Fibroblast of peridontal ligament (primary cell): ENCODE measurements around the gene C11orf58.

Experiments
- DNase-seq: peaks from one replicate; pipeline ENCODE4 v3.0.0-alpha.2; 2010; ENCODE audit errors: extremely low read depth

Gene C11orf58

DNA sequence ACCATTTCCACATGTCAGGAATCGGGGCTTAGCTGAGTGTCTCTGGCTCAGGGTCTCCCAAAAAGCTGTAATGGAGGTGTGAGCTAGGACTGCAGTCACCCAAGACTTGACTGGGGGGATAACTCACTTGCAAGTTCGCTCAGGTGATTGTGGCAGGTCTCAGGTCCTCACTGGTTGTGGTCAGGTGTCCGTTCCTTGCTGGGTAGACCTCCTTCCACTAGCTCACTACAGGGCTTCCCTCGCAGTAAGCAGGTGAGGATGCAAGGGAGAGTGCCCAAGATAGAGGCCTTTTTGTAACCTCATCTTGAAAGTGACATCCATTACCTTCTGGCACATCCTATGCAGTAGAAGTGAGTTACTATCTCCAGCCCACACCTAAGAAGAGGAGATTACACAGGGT is 29.5 kb downstream of the C11orf58 start:
- DNase-seq: no peak

DNA sequence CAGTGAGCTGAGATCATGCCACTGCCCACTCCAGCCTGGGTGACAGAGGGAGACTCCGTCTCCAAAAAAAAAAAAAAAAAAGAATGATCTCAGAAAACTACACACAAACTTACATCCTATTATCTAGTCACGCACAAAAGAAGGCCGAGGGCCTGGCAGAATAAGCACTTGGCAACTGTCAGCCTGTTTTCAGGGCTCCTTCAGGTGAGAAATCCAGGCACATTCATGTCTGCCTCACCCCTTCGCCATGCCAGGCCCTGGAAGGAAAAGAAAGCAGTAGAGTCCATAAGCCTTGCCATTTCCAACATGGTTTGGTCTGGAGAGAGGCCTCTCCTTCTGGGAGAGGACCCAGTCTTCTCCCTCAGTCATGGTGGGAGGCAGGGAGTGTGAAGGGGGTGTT is 30.9 kb downstream of the C11orf58 start:
- DNase-seq: no peak

DNA sequence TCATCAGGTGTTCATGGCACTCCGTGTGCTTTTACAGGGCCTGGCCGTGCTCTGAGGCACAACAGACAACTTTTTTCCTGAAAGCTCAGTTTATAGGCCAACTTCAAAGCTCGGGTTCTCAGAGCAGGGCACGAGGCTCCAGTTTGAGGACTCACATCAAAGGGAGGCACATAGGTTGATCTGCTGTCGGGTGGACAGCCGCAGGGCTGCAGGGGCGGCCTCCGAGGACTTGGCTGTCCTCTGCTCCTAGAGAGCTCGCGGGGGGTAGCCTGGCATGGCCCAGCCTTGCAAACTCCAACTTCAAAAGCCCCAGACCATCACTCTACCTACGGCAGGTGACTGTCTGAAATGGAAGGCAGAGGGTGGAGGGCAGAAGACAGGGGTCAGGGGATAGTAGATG is 31.6 kb downstream of the C11orf58 start:
- no peak for DNase-seq

DNA sequence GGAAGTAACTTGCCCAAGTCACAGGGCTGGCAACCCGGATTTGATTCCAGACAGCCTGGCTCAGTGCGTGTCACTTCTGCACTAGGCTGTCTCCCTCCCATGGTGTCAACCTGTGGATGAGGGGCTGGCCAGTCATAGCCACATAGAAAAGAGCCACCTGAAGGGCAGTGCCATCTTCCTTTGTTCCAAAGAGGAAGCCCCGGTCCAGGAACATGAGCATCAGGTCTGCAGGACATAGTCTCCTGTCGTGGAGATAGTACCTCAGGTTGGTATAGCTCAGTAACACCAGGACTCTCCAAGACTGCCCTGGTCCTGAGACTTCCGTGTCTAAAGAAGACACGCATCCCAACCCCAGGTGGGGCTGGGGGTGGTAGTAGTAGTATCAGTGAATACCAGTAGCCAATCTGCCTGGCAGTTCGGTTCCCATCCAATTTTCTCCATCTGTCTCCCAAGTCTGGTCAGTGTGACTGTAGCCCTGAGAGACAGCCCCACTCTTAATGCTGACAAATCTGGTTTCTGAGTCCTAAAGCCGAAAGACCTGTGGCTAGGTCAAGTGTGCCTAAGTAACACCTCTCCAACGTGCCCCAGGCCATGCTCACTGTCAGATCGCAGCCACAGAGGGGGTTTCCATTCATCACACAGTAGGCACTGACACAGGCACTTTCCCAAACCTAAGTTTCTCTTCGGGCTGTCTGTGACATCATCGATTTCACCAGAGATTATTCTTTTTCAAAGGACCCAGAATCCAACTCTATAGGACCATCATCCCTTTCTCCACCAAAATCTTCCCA is 33.1 kb downstream of the C11orf58 start:
- DNase-seq: no peak

DNA sequence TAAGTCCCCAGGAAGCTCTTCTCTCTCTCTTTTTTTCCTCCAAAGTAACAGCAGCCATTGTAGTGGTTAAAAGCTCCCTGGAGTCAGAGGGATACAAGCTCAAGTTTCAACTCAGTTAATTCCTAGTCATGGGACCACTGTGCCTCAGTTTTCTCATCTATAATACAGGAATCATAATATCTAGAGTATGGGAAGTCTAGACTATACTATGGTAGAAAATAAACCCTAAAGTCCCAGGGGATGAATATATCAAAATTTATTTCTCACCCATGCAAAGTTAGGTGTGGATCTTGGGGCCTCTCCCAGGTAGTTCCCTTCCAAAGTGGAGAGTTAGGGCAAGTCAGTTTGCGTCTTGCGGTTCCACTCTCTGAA is 33.7 kb downstream of the C11orf58 start:
- DNase-seq: no peak

DNA sequence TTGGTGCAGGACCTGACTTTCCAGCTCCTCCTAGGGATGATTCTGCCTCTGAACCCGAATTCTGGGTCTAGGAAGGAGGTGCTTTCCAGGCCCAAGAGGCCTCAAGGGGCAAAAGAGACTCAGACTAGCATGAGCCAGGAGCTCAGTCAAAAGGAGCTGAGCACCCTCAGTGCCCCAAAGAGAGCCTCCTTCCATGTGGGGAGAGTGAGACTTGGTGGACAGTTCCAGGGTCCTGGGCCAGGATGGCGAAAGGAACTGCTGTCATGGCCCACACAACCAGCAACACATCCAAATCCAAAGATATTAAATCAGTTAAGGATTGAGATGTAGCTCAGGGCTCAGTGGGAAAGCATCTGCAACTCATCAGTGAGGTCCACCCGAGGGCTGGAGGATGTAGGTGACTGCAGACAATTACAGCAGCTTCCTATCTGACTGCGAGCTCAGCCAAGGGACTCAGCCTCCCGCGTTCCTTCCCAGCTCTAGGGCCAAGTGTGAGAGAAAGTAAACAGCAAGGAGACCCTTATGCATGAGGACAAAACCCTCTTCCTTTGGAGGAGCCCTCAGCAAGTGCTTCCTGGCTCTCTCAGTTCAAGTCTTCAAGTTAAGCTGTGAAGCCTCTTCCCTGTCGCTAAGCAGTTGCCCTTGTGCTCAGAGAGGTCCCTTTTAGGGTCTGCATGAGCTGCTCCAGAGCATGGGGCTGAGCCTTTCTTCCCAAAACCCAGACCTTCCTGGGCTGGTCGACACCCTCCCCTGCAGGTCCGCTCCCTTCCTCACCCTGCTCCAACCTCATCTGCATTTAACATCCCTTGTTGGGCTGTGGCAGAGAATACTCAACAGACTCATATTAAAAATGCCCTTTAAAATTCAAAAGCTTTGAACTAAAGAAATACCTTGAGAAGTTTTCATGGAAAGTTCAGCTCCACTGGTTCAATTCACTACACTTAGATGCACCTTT is 35.8 kb downstream of the C11orf58 start:
- no peak for DNase-seq

DNA sequence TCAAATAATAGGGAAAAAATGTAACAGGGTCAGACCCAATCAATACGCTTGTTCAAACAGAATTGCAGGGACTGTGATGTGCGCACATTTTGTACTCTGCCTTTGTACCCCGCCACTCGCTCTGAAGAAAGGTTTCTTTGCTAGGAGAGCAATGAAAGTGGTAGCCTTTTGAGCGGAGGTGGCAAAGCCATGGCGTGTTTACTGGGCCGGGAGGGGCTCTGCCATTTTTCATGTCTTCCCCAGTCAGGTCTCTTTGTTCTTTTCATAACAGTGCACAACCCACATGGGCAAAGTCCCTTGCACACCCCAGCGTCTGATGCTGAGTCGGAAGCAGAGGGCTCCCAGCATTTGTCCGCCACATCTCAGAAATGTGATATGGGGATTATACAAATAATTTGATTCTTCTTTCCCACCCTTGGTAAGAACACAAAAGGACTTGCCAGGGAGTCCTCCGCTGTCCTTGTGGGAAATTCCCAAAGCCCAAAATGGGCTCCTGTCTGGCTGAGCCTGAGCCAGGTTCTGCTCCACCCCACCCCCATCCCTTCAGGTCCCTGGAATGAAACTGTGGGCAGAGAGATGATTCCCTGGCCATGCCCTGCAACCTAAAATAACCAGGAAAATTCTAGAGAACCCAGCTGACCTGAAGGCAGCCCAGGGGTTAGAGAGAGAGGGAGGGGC is 36.6 kb downstream of the C11orf58 start:
- no peak for DNase-seq

DNA sequence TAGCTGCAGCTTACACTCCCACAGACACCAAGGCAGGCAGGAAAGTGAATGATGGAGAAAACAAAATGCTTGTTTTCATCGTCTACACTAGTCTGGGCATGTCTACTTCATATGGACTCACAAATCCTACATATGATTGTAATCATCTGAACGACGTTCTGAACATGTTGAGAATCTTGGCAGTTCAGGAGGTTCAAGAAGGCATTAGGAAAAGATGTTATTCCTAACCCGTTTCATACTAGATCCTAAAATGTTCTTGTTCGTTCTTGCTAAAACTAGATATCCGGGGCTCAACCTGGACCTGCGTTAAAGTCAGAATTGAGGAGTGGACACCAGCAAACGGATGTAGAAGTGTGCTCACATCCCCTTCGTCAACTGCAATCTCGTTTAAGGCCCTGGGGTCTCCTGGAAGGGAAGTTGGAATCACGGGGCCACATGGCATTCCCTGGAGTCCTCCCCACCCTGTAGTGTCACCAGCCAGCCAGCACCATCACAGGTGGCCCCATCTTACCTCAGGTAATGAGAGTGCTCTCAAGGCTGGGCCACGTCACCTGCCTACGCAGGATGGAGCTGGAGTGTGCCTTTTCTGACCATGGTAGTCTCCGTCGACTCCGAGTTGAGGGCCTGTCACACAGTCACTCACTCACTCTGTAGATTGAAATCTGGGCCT is 37.3 kb downstream of the C11orf58 start:
- no peak for DNase-seq

DNA sequence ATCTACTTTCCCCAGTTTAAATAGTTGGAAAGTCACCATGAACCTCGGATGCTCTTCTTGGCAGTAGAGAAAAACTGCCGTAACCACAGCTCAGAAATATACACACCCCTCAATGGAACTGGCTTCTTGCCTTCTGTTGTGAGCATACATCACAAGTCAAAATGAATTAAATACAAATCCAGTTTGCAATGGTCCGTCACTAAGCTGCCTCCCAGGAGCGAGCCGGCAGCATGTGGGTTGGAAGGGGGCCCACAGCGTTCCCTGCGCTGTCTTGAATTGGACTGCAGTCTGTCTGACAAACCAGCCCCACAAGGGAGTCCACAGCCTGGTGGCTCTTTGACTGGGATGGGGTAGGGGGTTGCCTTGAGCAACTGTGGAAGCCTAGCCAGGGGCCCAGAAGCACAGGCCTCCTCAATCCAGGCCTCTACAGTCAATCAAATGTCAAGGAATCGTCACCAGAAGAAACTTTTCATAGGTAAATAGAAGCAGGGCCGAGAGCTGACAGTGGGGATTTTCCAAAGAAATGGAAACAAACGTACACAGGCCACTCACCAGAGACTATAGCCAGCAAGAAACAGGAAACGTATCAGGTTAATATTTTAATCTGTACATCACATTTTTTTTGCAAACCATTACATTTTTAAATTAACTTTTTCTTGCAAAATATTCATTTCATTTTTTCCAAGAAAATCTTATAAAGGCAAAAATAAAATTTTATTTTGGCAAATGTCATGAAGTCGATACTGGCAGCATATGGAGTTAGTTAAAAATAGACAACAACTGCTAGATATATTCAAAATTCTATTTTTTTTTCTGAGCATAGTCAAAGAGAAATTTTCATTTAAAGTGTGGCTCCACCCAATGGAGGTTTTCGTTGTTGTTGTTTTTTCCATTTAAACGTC is 38.5 kb downstream of the C11orf58 start:
- DNase-seq: peak; percentile 95

DNA sequence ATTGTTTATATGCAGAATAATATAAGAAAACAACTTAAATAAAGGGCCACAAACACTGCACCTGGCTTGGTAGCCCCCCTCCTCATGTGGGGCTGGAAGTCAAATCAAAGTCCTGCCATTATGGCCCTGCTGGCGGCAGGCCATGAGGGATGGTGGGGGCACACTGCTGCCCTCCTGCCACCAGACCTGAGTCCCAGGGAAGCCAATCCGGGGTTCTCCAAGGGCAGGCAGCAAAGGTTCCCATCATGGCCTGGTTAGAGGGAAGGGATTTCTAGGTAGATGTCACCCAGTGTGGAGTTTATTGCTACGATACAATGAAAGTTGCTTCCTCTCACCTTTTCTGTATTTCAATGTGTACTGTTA is 39.1 kb downstream of the C11orf58 start:
- DNase-seq: no peak

DNA sequence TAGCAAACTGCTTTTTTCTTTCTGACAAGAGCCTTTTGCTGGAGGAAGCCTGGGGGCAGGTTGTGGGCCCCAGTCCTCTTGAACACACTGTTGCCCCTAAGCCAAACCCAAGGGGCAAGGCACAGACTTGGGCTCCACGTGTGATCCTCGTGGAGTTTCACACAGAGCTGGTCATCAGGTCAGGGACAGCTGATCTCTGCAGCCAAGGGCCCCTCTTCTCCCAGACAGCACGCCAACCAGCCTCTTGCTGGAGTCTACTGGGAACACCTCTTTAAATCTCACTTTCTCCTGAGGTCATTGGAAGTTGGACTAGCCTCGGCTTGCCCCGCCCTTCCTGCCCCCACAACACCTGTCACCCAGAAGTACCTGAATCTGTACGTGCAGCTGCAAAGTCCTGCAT is 39.8 kb downstream of the C11orf58 start:
- DNase-seq: no peak

DNA sequence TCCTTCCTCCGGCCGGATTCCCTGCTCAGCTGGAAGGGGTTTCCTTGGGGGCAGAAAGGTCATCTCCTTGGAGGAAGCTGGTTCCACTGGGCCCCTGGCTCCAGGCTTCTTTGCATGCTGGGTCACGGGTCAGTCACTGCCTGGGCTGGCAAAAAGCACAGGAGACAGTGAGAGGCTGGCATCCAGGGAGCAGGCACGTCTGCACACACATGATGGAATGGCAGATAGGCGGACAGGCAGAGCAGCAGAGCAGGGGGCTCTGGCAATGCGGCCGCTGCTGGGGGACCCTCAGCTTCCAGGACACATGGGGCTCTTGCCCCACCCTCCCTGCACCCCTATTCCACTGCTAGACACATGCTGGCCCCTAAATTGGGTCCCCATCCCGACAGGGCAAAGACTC is 40.4 kb downstream of the C11orf58 start:
- DNase-seq: no peak

DNA sequence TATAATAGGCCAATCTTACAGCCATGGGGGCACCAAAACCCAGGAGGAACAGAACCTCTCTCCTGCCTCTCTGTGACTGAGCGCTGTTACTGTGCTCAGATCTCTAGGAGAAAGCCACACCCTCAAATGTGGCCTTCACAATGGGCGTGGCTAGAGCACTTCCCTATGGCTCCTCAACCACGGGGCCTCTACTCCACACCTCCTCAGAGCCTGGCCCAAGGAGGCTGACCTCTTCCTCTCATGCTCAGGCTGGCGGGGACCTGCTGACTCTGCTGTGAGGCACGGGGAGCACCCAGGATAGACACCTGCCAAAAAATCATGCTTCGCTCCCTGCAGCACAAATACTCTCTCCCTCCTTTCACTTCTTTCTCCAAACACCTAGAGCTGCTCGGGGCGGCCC is 41.0 kb downstream of the C11orf58 start:
- DNase-seq: no peak

DNA sequence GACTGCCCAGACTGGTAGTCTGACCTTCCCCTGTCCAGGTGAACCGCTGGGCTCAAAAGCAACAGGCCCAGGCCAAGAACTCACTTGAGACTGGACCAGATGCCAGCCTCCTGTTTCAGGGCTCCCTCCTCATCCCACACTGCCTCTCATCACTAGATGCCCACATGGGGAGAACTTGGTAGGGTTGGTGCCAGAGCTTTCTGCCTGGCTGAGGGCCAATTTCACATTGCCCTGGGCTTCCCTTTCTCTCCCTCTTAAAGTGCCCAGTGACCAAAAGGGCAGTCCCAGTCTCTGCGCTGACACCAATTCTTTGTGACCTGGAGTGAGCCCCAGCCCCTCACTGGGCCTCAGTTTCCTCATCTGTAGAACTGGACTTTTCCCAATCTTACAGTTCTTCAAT is 41.7 kb downstream of the C11orf58 start:
- DNase-seq: no peak

DNA sequence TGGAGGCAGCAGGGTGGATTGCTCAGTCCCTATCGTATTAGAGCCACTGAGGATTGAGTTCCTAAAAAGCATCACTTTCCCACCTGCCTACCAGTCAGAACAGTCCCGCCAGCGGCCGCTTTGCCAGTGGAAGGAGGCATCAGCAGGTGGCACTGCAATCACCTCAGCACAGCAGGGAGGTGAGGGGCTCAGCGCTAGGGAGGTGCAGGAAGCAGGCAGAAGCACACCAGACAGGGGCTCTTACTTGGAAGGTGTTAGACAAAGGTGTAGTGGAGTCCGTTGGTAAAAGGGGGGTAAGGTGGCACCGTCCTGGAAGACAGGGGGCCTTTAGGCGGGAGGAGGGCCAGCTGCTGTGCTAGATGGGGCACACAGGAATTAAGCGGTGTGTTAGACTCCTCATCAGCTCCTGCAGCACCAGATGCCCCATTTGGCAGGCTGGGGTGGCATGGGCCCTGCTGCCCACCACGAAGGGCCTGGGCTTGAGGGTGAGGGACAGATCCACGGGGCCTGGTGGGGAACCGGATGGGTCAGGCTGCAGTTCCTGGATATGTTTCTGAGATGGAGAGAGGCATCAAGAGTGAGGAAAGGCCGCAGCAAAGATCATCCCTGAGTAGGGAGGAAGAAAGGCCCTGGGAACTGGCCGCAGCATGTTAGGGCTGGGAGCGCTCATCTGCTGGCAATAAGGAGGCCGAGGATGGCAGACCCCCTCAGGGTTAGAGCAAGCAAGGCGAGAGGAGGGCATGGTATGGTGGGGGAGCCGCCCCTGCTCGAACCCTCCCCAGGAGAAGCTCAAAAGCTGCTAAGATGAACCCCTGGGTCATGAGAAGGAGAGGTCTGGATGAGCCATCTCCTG is 42.5 kb downstream of the C11orf58 start:
- DNase-seq: no peak

DNA sequence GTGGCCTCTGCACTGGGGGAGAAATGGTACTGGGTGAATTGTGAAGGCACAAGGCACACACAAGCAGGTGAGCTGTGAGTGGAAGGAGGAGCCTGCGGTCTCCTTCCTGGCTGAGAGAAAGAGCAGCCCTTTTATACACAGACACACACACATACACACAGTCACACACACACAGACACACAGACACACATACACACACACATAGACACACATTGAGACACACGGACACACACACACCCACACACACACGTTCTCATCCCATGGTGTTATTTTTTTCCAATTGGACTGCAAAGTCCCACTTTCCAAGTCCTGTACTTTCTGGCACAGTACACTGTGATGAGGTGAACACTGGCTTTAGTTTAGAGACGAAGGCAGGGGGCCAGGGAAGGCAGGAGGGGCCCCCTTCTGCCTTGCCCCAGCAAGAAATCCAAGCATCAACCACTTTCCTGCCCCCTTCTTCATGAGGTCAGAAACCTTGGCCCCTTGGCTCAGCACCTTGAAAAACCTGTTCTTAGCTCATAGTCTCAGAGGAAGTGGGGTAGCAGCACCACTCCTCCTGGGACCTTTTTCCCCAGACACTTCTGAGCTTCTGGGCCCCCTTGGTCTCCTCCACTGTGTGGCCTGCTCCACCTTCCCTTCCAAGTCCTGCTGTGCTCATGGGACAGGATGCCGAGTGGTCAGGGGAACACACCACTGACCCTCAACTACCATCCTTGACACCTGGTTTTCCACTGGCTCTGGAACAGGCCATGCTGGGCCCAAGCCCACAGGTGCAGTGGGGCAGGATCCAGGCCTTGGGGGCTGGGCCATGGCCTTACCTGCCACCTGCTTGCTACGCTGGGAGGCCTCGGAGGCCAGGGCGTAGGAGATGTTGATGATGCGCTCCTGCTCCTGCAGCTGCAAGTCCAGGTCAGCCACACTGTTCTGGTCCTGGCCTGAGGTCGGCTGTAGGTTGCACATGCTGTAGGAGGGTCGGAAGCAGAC is 43.8 kb downstream of the C11orf58 start:
- no peak for DNase-seq

DNA sequence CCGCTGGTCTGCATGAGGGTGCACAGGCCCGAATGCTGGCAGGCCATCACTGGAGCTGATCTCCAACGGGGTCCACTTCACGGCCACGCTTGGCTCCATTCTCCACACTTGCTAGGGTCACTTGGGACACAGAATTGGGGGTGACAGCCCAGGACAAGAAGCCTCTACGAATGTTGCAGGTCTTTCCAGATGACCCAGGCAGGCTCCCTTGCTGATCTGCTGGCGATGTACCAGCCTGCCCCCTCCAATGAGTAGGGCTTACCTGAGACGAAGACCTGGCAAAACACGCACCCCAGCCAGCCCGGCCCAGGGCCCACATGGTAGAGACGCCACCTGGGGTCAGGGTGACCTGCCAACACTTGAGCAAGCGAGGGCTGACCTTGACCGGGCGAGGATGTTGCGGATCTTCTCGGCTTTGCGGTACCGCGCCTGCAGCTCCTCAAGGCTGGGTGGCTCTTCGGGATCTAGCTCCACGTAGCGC is 44.9 kb downstream of the C11orf58 start:
- DNase-seq: no peak

DNA sequence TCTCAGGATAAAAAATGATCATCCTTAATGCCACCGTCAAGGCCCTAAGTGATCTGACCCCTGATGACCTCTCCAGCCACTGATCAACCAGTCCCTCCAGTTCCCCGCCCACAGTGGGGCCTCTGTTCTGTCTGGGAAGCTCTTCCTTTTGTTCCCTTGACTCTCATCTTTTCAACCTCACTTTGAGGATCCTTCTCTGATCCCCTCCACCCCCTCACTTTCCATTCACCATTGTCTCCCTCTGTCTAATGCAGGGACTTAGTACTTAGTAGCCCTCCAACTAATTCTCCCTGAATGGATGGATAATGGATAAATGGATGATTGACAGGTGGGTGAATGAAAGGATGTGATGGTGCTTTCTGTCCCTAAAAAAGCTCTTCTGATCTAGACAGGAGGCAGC is 45.6 kb downstream of the C11orf58 start:
- DNase-seq: no peak

DNA sequence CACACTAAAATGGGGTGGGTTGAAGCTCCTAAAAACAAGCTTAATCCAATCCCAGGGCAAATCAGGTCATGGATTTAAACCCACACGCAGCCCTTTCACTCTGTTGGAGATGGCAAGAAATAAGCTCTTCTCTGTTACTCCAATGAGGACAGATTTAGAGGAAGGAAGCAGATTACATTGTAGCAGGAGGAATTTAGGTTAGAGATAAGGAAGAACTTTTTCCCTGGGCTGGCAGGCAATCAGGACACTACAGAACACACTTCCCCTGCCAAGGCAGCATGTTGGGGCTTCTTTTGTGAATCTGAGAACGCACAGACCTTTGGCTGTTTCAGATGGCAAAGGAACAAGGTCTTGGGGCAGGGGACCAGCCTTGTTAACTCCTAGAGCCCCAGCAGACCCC is 46.2 kb downstream of the C11orf58 start:
- DNase-seq: no peak
